ENCODE data around the gene FAM107B.

DNA sequence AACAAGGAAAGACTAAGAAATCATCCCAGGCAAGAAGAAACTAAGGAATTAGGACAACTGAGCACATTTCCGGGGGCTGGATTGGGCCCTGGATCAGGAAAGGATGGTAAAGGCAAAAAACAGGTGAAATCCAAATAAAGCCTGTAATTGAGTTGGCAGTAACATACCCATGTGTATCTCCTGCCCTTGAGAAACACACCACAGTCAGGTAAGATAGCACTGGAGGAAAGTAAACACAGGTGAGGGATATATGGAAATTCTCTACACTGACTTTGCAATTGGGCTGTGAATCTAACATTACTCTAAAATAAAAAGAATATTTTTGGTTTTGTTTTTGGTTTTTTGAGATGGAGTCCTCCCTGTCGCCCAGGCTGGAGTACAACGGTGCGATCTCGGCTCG is 303.8 kb downstream of the FAM107B start:
- no peak for TF ChIP-seq POLR2A (IDR thresholded peaks at IDR 0.05)
- TF ChIP-seq, protein P1, sequence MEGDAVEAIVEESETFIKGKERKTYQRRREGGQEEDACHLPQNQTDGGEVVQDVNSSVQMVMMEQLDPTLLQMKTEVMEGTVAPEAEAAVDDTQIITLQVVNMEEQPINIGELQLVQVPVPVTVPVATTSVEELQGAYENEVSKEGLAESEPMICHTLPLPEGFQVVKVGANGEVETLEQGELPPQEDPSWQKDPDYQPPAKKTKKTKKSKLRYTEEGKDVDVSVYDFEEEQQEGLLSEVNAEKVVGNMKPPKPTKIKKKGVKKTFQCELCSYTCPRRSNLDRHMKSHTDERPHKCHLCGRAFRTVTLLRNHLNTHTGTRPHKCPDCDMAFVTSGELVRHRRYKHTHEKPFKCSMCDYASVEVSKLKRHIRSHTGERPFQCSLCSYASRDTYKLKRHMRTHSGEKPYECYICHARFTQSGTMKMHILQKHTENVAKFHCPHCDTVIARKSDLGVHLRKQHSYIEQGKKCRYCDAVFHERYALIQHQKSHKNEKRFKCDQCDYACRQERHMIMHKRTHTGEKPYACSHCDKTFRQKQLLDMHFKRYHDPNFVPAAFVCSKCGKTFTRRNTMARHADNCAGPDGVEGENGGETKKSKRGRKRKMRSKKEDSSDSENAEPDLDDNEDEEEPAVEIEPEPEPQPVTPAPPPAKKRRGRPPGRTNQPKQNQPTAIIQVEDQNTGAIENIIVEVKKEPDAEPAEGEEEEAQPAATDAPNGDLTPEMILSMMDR (IDR thresholded peaks at IDR 0.05) = no peak

Measured in right lobe of liver (tissue), 4 donors.